ENCODE results near the gene KAT8. TPM values are rescaled to one million over a fixed set of nuclear protein-coding genes. Genes with fewer than 3 reads are reported as not detected.

KAT8 gene
- total and polyA plus RNA-seq, 10 of the 15 experiments (the other 5 are each of a cell fraction or from before 2014, with no cell fraction given), result 5.5 to 55.8 (median 39.6) TPM

DNA sequence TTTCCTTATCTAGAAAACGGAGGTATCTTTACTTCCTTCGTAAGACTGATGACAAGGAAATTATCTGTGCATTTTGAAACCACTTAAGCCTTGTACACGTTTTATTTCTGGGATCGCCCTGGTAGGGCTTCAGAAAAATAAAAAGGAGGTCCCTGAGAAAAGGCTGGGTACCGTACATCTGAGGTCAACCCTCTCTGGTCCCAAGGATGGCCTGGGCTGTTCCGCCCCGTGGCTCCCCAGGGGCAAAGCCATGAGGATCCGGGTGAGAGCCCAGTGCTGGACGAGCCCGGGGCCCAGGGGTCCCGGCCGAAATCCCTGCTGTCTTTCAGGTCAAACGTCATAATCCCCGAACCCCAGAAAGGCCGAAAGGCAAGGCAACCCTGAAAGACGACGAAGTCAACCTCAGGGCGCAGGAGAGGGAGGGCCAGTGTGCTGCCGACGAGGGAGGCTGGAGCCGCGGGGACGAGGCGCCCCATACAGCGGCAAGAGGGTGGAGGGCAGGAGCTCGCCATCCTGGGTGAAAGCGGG is 61.8 kb downstream of the KAT8 start (continued):
- TF ChIP-seq TAF1 (IDR thresholded peaks at IDR 0.05; ENCODE audit: borderline replicate concordance, low read depth, low read length) (no peak), ZNF24 (IDR thresholded peaks at IDR 0.05) (no peak), ASH2L (IDR thresholded peaks at IDR 0.05; ENCODE audit: borderline replicate concordance, low read depth) (no peak), HDAC2 (IDR thresholded peaks at IDR 0.05) (no peak), SMAD5 (IDR thresholded peaks at IDR 0.05; ENCODE audit: low read depth) (no peak), MTA2 (IDR thresholded peaks at IDR 0.05; ENCODE audit: low read depth) (no peak), PAX8 (IDR thresholded peaks at IDR 0.05) (no peak), SREBF2 (IDR thresholded peaks at IDR 0.05; ENCODE audit: low read length) (no peak), RBBP5 (conservative IDR thresholded peaks at IDR 0.05) (0 out of 2 replicates have a peak, but pooled peaks have one; percentile 35), NR2C1 (IDR thresholded peaks at IDR 0.05) (no peak), EGR1 (IDR thresholded peaks at IDR 0.05; ENCODE audit: borderline replicate concordance in 1 of 2, low read depth in 2 of 2, low read length in 2 of 2) (no peak), STAT3 (IDR thresholded peaks at IDR 0.05; ENCODE audit: low read depth, low read length) (no peak), DPF2 (IDR thresholded peaks at IDR 0.05) (peak; percentile 47), HDGF (IDR thresholded peaks at IDR 0.05) (no peak), ZNF207 (IDR thresholded peaks at IDR 0.05; ENCODE audit: borderline replicate concordance) (no peak), PAX5 (IDR thresholded peaks at IDR 0.05; ENCODE audit: borderline replicate concordance, low read depth, low read length) (no peak), STAT1 (conservative IDR thresholded peaks at IDR 0.05) (no peak), SMARCA5 (IDR thresholded peaks at IDR 0.05) (no peak; the same call in 1 of the 2 replicates), IRF4 (IDR thresholded peaks at IDR 0.05; ENCODE audit: low read depth, low read length) (no peak), WRNIP1 (IDR thresholded peaks at IDR 0.05; ENCODE audit: borderline replicate concordance, low read depth, low read length) (no peak), BACH1 (IDR thresholded peaks at IDR 0.05; ENCODE audit: borderline replicate concordance) (no peak), CHD4 (IDR thresholded peaks at IDR 0.05) (0 out of 2 replicates have a peak, but pooled peaks have one; percentile 44)
- TF ChIP-seq, protein P1, sequence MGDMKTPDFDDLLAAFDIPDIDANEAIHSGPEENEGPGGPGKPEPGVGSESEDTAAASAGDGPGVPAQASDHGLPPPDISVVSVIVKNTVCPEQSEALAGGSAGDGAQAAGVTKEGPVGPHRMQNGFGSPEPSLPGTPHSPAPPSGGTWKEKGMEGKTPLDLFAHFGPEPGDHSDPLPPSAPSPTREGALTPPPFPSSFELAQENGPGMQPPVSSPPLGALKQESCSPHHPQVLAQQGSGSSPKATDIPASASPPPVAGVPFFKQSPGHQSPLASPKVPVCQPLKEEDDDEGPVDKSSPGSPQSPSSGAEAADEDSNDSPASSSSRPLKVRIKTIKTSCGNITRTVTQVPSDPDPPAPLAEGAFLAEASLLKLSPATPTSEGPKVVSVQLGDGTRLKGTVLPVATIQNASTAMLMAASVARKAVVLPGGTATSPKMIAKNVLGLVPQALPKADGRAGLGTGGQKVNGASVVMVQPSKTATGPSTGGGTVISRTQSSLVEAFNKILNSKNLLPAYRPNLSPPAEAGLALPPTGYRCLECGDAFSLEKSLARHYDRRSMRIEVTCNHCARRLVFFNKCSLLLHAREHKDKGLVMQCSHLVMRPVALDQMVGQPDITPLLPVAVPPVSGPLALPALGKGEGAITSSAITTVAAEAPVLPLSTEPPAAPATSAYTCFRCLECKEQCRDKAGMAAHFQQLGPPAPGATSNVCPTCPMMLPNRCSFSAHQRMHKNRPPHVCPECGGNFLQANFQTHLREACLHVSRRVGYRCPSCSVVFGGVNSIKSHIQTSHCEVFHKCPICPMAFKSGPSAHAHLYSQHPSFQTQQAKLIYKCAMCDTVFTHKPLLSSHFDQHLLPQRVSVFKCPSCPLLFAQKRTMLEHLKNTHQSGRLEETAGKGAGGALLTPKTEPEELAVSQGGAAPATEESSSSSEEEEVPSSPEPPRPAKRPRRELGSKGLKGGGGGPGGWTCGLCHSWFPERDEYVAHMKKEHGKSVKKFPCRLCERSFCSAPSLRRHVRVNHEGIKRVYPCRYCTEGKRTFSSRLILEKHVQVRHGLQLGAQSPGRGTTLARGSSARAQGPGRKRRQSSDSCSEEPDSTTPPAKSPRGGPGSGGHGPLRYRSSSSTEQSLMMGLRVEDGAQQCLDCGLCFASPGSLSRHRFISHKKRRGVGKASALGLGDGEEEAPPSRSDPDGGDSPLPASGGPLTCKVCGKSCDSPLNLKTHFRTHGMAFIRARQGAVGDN (IDR thresholded peaks at IDR 0.05), result no peak; the same call in 1 of the 2 replicates
- TF ChIP-seq, protein P2, sequence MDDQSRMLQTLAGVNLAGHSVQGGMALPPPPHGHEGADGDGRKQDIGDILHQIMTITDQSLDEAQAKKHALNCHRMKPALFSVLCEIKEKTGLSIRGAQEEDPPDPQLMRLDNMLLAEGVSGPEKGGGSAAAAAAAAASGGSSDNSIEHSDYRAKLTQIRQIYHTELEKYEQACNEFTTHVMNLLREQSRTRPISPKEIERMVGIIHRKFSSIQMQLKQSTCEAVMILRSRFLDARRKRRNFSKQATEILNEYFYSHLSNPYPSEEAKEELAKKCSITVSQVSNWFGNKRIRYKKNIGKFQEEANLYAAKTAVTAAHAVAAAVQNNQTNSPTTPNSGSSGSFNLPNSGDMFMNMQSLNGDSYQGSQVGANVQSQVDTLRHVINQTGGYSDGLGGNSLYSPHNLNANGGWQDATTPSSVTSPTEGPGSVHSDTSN (IDR thresholded peaks at IDR 0.05; ENCODE audit: insufficient replicate concordance, low read depth, low read length), result no peak
- TF ChIP-seq, protein P3, sequence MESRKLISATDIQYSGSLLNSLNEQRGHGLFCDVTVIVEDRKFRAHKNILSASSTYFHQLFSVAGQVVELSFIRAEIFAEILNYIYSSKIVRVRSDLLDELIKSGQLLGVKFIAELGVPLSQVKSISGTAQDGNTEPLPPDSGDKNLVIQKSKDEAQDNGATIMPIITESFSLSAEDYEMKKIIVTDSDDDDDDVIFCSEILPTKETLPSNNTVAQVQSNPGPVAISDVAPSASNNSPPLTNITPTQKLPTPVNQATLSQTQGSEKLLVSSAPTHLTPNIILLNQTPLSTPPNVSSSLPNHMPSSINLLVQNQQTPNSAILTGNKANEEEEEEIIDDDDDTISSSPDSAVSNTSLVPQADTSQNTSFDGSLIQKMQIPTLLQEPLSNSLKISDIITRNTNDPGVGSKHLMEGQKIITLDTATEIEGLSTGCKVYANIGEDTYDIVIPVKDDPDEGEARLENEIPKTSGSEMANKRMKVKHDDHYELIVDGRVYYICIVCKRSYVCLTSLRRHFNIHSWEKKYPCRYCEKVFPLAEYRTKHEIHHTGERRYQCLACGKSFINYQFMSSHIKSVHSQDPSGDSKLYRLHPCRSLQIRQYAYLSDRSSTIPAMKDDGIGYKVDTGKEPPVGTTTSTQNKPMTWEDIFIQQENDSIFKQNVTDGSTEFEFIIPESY (IDR thresholded peaks at IDR 0.05), result no peak
- TF ChIP-seq, protein P4, sequence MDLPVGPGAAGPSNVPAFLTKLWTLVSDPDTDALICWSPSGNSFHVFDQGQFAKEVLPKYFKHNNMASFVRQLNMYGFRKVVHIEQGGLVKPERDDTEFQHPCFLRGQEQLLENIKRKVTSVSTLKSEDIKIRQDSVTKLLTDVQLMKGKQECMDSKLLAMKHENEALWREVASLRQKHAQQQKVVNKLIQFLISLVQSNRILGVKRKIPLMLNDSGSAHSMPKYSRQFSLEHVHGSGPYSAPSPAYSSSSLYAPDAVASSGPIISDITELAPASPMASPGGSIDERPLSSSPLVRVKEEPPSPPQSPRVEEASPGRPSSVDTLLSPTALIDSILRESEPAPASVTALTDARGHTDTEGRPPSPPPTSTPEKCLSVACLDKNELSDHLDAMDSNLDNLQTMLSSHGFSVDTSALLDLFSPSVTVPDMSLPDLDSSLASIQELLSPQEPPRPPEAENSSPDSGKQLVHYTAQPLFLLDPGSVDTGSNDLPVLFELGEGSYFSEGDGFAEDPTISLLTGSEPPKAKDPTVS (IDR thresholded peaks at IDR 0.05; ENCODE audit: low read depth, low read length), result no peak

Data from GM12878 (cell line).